ENCODE results near the gene MPL. TPM values are rescaled to one million over a fixed set of nuclear protein-coding genes. Genes with fewer than 3 reads are reported as not detected.

The MPL gene
- total and polyA plus RNA-seq, 2 of the 8 experiments (the other 6 are each of a cell fraction or from before 2014, with no cell fraction given) = 0.08 TPM; not detected in 1

- TF ChIP-seq CHD7 (IDR thresholded peaks at IDR 0.05; ENCODE audit: insufficient replicate concordance, low read length) (no peak), KDM1A (IDR thresholded peaks at IDR 0.05; ENCODE audit: borderline replicate concordance, low read length) (peak; percentile 83; the same call in 1 of the 2 replicates), CREB1 (IDR thresholded peaks at IDR 0.05) (no peak), BRCA1 (IDR thresholded peaks at IDR 0.05; ENCODE audit: low read depth, low read length) (no peak)
Observed at GRCh38 chr1:43366601-43367025, 29.0 kb downstream of the MPL start (continued).
